ENCODE results near the gene BMPER.

- TF ChIP-seq CTCF (conservative IDR thresholded peaks at IDR 0.05), result no peak
- no peak for TF ChIP-seq ZFX (IDR thresholded peaks at IDR 0.05)
Observed at GRCh38 chr7:33981226-33981625, 75.9 kb downstream of the BMPER start.
